ENCODE results near the gene ZNF107.

The ZNF107 gene

GRCh38 chr7:64634406-64635062, 31.4 kb upstream of the ZNF107 start:
- H3K4me3 ChIP-seq (ENCODE audit: low read depth, low read length) = no peak overlapping the region
- TF ChIP-seq, protein P1, sequence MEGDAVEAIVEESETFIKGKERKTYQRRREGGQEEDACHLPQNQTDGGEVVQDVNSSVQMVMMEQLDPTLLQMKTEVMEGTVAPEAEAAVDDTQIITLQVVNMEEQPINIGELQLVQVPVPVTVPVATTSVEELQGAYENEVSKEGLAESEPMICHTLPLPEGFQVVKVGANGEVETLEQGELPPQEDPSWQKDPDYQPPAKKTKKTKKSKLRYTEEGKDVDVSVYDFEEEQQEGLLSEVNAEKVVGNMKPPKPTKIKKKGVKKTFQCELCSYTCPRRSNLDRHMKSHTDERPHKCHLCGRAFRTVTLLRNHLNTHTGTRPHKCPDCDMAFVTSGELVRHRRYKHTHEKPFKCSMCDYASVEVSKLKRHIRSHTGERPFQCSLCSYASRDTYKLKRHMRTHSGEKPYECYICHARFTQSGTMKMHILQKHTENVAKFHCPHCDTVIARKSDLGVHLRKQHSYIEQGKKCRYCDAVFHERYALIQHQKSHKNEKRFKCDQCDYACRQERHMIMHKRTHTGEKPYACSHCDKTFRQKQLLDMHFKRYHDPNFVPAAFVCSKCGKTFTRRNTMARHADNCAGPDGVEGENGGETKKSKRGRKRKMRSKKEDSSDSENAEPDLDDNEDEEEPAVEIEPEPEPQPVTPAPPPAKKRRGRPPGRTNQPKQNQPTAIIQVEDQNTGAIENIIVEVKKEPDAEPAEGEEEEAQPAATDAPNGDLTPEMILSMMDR (IDR thresholded peaks at IDR 0.05; ENCODE audit: control insufficient read depth, extremely low read depth, insufficient read depth) = no peak
- no peak for DNase-seq (ENCODE audit: low read depth)

DNA sequence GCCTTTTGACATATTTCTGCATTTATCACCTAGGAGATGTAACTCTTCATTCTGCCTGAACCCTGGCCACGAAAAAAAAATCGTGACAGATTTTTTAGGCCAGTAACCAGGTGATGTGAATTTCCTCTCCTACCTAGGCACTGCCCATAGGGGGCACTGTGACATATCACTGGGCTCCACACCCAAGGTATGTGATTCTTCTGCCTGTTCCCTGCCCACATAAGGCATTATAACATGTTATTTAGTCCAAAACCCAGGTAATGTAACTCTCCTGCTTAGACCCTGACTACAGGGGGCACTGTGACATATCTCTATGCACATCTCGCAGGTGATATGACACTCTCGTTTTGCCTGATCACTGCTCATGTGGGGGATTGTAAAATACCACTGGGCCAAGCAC, 29.5 kb upstream of the ZNF107 start:
- no peak overlapping the region for H3K4me3 ChIP-seq (ENCODE audit: low read depth, low read length)
- no peak for DNase-seq (ENCODE audit: low read depth)
- TF ChIP-seq, protein P1 (IDR thresholded peaks at IDR 0.05; ENCODE audit: control insufficient read depth, extremely low read depth, insufficient read depth) = peak; percentile 27

GRCh38 chr7:64637521-64638445, 28.1 kb upstream of the ZNF107 start:
- TF ChIP-seq, protein P1 (IDR thresholded peaks at IDR 0.05; ENCODE audit: control insufficient read depth, extremely low read depth, insufficient read depth) = no peak
- no peak for DNase-seq (ENCODE audit: low read depth)
- no peak overlapping the region for H3K4me3 ChIP-seq (ENCODE audit: low read depth, low read length)

DNA sequence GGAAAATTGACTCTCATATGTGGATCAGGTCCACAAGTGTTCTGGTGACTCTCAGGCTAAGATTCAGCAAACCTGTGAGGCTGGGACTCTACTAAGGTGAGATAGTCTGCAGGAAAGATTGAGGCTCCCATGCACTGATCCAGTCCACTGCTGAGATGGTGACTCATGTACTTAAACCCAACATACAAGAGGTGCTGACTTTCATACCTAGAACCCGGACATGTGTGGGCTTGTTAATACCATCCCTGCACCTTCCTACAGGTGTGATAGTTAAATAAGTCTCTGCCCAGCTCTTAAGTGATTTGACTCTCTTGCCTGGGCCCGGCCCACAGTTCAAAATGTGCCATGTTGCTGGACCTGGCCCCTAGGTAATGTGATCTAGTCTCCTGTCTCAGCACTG, 27.1 kb upstream of the ZNF107 start:
- no peak overlapping the region for H3K4me3 ChIP-seq (ENCODE audit: low read depth, low read length)
- DNase-seq (ENCODE audit: low read depth) = no peak
- TF ChIP-seq, protein P1 (IDR thresholded peaks at IDR 0.05; ENCODE audit: control insufficient read depth, extremely low read depth, insufficient read depth) = no peak

- no peak for DNase-seq (ENCODE audit: low read depth)
- no peak overlapping the region for H3K4me3 ChIP-seq (ENCODE audit: low read depth, low read length)
- TF ChIP-seq, protein P1 (IDR thresholded peaks at IDR 0.05; ENCODE audit: control insufficient read depth, extremely low read depth, insufficient read depth) = peak; percentile 19; the same call in 1 of the 2 replicates
These were observed 26.5 kb upstream of the ZNF107 start for GRCh38 chr7:64639267-64640001.

DNA sequence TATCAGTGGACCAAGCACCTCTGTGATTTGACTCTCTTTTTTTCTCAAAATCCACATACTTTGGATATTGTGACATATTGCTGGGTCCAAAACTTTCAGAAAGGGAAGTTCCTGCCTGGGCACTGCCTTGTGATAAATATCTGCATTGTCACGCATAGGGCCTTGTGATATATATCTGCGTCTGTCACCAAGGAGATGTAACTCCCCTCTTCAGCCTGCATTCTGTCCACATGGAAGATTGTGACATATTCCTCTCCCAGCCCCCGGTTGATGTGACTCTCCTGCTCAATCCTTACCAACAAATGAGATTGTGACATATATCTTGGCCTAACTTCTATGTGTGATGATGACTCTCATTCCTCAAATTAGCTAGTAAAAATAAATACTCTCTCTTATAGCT, 25.4 kb upstream of the ZNF107 start:
- no peak overlapping the region for H3K4me3 ChIP-seq (ENCODE audit: low read depth, low read length)
- DNase-seq (ENCODE audit: low read depth) = no peak
- TF ChIP-seq, protein P1 (IDR thresholded peaks at IDR 0.05; ENCODE audit: control insufficient read depth, extremely low read depth, insufficient read depth) = no peak

Data from LNCaP clone FGC (cell line).